Activated CD8-positive, alpha-beta memory T cell treated with anti-CD3 and anti-CD28 coated beads for 4 hours (primary cell): ENCODE results near the gene ZNF143.
"Not testable (repeated sequence)": the region's sequence is repeated elsewhere in the genome, so short reads cannot be mapped to it uniquely, and the experiment has no call there.

Experiments used
- DNase-seq, 2 donors: peaks; one replicate each; pipeline ENCODE4 v3.0.0-alpha.2; 2020; ENCODE audit warnings: low read depth in 2 of 2

Gene ZNF143

DNA sequence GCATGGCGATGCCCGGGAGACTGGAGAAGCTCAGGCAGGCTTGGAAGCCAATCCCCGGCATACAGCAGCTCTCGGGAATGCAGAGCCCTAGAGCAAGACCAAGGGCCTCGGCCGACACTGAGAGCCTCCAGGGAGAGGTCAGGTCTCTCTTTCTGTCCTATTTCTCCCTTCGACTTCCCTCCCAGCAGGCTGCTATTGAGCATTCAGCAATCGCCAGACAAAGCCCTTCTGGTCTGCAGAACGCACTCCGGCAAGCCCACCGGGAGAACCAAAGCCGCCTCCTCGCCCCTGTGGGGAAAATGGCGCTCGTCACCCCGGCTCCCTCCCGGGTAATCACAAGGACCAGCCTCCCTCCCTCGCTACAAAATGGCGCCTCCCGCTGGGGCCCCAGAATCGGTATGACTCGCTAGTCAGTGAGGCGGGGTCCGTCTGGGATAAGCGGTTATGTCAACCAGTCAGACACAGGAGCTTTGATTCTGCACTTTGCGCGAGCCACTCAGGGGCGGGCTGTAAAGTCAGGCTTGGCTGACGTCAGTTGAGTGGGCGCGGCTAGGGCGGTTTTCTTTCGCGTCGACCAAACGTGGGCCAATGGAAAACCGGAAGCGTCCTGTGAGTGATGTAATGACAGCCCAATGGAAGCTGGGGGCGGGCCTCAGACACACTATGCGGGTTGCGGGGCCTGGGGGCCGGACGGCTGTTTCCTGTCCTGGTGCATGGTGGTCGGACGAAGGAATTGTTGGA lies at the start of gene ZNF143:
ZNF143 (plus strand) TSS at position 691 of the 741 bp plus-strand sequence. CDS start 10,297 bp downstream, outside the sequence.
- peak; percentile 100 for DNase-seq

GRCh38 chr11:9428706-9429105 lies 32.1 kb upstream of the ZNF143 start:
- DNase-seq = no peak

DNA sequence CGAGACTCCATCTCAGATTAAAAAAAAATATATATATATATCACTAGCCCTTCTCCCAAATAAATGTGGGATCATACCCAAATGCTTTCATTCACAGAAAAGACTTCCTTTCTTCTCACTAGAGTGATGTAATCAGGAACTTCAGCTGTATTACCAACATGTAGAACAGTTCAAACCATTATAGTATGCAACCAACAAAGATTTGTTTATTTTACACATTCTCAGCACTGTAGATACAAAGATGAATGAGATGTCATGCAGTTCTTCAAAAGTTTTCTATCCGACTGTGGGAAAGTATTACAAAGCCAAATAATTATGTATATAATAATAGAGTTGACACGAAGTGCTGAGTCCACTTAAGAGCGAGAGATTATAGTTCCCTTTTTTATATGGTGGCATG lies 22.2 kb upstream of the ZNF143 start:
- no peak for DNase-seq

GRCh38 chr11:9446230-9446629 lies 14.6 kb upstream of the ZNF143 start:
- DNase-seq = no peak

DNA sequence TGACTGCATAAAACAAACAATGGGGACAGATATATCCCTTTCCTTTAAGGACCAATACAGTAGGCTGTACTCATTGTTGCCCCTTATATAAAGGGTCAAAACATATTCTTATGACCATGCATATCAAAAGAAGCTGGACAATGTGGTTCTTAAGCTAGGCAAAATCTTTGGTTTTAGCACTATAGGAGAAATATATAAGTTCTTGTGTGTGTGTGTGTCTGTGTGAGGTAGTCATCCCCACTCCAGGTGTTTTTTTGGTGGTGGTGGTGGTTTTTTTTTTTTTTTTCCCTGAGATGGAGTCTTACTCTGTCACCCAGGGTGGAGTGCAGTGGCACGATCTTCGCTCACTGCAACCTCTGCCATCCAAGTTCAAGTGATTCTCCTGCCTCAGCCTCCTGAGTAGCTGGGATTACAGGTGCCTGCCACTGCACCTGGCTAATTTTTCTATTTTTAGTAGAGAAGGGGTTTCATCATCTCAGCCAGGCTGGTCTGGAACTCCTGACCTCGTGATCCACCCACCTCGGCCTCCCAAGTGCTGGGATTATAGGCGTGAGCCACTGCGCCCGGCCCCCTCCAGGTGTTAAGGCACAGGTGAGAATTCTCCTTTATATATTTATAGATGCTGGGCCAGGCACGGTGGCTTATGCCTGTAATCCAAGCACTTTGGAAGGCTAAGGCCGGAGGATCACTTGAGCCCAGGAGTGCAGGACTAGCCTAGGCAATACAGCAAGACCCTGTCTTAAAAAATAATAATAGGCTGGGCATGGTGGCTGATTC lies 12.0 kb upstream of the ZNF143 start:
- no peak for DNase-seq

GRCh38 chr11:9452023-9452422 lies 8.8 kb upstream of the ZNF143 start:
- not testable (repeated sequence) for DNase-seq

DNA sequence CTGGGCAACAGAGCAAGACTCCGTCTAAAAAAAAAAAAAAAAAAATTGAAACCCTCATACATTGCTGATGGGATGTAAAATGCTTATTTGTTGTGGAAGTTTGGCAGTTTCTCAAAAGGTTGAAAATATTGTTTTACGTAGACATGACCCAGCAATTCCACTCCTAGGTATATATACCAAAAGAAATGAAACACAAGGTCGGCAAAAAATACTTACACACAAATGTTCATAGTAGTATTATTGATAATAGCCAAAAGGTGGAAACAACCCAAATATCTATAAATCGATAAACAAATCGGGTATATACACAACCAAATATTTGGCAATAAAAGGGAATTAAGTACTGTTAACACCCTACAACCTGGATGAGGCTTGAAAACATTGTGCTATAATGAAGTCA lies 5.1 kb upstream of the ZNF143 start:
- no peak for DNase-seq

DNA sequence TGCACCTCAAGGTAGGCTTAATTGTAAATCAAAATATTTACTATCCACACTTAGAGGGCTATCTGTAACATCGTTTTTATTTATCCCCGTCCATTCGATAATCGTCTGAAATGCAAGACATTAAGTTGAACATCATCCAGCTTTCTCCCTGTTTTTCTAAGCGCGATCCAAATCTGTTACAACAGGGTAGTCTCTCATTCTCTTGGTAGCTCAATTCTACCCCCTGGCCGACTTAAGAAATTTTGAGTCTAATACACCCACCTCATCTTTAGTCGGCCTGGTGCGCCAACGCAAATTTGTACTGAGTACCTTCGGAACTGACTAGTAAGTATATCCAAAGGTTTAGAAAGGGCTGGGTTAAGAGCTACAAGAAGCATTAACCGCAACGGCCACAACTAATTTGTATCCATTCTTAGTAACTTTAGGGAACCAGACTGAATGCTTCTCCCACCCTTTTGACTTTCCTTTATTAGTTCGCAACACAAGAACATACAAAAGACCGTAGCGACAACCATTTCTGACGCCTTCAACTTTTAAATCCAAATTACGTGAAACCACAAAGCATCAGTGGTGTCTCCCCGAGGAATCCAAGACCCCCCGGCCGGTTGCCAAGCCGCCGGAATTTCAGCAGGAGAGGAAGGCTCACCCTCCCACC lies 1.0 kb upstream of the ZNF143 start:
- peak in 1 of 2 donors; percentile 31 for DNase-seq

GRCh38 chr11:9461063-9461759 lies 399 bp downstream of the ZNF143 start:
- DNase-seq = peak; percentile 58 to 59

GRCh38 chr11:9461760-9462134 lies 935 bp downstream of the ZNF143 start:
- DNase-seq = no peak

DNA sequence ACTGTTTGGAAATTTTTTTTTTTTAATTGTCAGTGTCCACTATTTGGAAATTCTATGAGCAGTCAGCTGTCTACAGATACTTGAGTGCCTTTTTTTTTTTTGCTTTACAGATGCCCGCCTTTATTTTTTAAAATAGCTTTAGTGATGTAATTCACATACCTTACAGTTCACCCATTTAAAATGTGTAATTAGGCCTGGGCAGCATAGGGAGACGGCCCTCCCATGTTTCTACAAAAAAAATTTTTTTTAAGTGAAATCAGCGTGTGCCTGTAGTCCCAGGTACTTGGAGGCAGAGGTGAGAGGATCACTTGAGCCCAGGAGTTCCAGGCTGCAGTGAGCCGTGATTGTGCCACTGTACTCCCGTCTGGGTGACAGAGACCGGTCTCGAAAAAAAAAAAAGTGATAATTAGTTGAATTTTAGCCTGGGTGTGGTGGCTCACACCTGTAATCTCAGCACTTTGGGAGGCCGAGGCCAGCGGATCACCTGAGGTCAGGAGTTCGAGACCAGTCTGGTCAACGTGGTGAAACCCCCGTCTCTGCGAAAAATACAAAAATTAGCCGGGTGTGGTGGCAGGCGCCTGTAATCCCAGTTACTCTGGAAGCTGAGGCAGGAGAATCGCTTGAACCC lies 1.5 kb downstream of the ZNF143 start:
- no peak for DNase-seq

DNA sequence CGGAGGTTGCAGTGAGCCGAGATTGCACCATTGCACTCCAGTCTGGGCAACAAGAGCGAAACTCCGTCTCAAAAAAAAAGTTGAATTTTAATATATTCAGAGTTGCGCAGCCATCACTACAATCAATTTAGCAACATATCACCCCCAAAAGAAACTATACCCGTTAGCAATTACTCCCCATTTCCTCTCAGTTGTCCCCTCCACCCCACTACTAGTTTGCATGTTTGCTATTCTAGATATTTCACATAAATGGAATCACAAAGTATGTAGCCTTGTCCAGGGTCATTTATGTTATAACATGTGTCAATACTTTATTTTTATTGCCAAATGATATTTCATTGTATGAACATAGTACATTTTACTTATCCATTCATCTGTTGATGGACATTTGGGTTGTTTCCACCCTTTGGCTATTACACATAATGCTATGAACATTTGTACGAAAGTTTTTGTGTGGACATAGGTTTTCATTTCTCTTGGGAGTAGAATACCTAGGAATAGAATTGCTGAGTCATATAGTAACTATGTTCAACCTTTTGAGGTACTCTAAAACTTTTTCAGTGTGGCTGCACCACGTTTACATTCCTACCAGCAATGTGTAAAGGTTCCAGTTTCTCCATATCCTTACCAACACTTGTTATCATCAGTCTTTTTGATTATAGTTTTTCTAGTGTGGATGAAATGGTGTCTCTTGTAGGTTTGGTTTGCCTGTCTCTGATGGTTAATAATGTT lies 2.2 kb downstream of the ZNF143 start:
- DNase-seq = no peak

DNA sequence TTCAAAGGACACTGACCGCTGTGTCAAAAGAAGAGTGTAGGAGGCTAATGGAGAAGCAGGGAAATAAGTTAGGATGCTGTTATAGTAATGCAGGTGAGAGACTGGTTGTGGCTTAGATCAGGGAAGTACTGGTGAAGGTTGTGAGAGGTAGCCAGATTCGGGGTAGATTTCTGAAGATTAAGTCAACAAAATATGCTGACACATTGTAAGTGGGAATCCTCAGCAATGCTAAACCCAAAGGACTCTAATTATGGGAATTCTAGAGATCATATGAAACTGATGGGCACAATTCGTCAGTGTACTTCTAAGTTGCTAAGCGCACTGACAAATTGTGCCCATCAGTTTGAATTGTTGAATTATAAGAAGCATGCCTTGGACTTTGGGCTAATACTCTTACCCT lies 10.0 kb downstream of the ZNF143 start:
- no peak for DNase-seq

- no peak for DNase-seq
Measured at GRCh38 chr11:9473408-9473807, 12.6 kb downstream of the ZNF143 start.

- DNase-seq = no peak
Measured at GRCh38 chr11:9479899-9480298, 19.1 kb downstream of the ZNF143 start.

DNA sequence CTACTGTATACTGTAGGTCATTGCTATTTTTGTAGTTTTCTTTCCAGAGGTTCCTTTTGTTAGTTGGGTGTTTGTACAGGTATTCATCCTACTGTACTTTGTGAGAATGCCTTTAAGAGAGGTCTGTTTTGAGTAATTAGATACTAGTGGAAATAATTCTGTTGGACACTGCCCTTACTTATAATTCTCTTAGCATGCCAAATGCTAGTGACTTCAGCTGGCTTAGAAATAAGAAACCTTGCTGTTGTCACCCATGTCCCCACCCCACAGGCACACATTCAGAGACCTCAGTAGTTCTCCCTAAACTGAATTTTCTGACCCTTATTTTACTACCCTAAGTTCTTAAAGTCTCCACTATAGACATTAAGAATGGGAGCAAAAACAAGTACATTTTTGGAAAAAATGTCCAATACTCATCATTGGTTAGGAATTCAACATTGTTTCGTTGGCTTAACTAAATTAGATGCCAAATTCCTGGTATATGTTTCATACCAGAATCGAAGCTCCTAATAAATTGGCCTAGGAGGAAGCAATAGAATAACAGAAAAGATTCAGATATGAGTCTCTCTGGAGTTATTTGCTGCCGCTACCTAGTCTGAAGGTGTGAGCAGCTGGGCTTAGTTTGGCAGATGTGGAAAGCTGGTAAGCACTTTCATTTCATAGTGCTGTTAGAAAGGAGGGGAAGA lies 28.4 kb downstream of the ZNF143 start:
- no peak for DNase-seq

DNA sequence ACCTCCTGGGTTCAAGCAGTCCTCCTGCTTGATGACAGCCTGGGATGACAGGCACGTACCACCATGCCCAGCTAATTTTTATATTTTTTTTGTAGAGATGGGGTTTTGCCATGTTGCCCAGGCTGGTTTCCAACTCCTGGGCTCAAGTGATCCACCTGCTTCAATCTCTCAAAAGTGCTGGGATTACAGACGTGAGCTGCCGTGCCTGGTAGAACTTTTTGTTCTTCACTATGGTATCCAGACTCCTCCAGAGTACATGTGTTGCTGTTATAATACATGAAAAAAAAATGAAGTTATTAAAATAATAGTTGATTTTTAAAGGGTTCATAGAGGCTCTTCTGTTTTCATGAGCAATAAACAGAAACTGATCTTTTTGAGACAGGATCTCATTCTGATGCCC lies 29.6 kb downstream of the ZNF143 start:
- no peak for DNase-seq

DNA sequence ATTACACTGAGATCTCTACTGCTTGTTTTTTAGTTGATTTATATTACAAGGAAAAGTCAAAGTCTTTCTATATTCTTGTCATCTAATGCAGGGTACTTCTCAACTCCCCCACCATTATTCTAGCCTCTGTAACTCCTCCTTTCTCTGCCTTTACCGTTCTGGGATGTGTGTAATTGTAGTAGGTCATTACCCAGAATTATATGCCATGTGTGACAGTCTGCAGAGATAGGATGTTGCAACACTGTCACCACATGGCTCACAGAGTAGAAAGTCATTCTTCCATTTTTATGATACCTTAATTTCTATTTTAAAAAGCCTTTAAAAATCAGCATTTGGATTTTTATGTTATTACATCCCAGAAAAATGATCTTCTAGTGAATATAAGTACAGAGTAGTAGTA lies 32.7 kb downstream of the ZNF143 start:
- DNase-seq = no peak

DNA sequence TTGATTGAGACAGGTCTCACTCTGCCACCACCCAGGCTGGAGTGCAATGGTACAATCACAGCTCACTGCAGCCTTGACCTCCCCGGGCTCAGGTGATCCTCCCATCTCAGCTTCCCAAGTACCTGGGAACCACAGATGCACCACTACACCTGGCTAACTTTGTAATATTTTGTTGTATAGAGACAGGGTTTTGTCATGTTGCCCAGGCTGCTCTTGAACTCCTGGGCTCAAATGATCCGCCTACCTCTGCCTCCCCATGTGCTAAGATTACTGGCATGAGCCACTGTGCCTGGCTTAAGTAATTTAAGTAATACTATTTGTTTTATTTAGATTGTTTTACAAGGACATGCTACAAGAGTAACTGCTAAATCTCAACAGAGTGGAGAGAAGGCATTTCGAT lies 33.5 kb downstream of the ZNF143 start:
- DNase-seq = no peak

DNA sequence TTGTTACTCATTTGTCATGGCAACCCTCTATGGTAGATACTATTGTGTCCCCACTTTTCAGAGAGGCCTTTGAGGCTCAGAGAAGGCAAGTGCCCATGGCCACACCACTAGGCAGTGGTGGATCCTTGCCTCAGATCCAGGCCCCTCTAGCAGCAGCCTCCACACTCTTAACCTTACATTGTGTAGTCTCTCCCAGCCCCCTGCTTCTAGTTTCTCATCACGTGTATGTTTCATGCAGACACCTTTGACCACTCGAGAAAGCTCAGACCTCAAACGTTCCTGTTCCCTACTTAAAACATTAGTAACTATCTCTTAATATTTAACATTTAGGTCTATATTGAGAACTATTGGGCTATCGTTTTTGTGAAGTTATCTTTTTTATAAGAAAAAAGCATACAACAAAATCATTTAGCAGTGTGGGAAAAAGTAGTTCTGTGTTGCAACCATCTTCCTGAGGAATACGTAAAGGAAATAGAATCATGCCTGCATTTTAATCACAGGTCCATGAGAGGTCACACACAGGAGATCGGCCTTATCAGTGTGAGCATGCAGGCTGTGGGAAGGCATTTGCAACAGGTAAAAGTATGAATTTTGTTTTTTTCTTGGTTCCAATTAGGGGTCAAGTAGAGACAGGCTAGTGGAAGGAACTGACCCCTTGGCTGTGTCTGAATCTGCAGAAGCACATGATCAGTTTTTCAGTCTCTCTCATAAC lies 35.1 kb downstream of the ZNF143 start:
- DNase-seq = no peak
